CD4-positive, alpha-beta T cell treated with Interleukin-4 for 1 hour (primary cell): ENCODE measurements around the gene ACKR1.

Experiments
- DNase-seq, 2 donors: peaks; one replicate each; pipeline ENCODE4 v3.0.0-alpha.2; 2020 to 2022

ACKR1 gene

DNA sequence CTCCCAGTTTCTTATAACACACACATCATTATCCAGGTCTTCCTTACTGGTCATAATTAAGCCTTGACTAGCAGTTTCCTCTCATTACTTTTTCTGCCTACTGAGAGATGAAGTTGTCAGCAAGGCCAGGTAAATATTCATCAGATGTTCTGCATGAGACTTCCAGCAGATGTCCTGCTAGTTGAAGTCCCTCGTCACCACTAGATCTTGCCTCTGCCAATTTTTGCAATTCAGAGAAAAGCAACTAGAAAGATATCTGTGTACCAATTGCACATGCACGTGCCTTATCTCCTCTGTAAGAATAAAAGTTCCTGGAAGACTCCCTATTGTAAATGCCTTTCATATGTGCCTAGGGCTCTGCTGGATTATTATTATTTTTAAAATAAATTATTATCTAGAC, 18.3 kb downstream of the ACKR1 start:
- DNase-seq: no peak

DNA sequence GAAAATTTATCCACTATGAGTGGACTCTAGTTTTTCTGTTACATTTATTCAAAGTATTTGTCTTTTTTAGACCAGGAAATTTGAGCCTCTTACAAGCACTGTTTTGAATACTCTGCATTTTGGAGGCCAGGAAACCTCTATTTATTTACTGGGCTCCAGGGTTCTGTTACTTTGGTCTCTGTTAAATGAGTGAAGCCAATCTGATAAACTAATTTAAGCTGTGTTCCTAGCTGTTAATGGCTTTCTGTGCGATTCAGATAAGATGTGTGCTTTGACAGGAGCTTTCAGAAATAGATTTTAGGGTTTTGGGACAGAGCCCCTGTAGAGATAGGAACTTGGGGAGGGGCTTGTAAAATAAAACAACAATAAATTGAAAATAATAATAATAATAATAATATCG, 23.9 kb downstream of the ACKR1 start:
- DNase-seq: no peak

GRCh38 chr1:159229260-159229885, 24.7 kb downstream of the ACKR1 start:
- no peak for DNase-seq

- DNase-seq: no peak
These were observed 25.2 kb downstream of the ACKR1 start for GRCh38 chr1:159229896-159230295.

GRCh38 chr1:159239551-159240220, 35.0 kb downstream of the ACKR1 start:
- DNase-seq: no peak

GRCh38 chr1:159247266-159247665, 42.6 kb downstream of the ACKR1 start:
- DNase-seq: no peak

GRCh38 chr1:159248311-159248710, 43.6 kb downstream of the ACKR1 start:
- no peak for DNase-seq

- no peak for DNase-seq
These were observed 46.1 kb downstream of the ACKR1 start for GRCh38 chr1:159250638-159251216.
